HG02610 (cell line): ENCODE data around the gene ANKRD17.

Experiments used
- ATAC-seq: cut with Tn5 transposase; IDR thresholded peaks from one replicate; pipeline ENCODE4 v1.9.1; 2021; ENCODE audit warnings: mild to moderate bottlenecking, moderate library complexity; ENCODE audit not compliant: unreplicated experiment

ANKRD17 gene

DNA sequence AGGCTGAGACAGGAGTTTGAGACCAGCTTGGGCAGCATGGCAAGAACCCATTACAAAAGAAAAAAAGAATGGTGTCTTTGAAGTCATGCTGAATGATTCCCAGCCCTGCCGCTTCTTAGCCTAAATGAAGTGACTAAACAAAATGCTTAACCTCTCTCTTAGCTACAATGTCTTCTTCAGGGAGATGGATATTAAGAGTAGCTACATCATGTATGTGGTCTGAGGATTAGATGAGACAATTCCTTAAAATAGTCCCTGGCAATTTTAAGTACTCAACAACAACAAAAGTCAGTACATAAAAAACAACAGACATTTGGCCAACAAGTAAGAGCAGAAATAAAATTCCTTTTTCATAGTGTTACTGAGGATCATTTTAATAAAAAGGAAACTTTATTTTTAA is 124.8 kb downstream of the ANKRD17 start:
- no peak for ATAC-seq

DNA sequence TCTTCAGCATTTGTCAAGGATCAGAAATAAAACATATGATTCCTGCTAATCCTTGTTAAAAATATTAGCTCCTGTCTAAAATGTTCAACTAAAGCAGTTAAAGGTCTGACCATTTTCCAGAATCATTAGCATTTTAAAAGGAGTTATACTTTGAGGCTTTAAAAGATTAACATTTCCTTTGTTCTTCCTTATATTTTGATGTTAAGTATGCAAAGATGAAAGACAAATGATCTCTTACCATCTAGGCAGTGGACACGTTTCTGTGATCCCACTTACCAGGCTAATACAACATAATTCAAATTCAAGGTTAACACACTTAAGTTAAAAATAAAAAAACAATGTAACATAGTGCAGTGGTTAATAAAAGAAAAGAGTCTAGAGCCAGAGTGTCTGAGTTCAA is 127.3 kb downstream of the ANKRD17 start:
- no peak for ATAC-seq

DNA sequence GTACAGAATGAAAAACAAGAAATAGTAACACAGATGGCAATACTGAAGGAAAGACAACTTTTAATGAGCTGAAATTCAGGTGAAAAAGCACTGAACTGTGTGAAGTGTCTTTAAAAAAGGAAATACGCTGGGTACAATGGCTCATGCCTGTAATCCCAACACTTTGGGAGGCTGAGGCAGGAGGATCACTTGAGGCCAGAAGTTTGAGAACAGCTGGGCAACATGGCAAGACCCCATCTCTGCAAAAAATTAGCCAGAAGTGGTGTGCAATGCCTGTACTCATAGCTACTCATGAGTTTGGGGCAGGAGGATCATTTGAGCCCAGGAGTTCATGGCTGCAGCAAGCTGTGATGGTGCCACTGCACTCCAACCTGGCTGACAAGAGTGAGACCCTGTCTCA is 129.3 kb downstream of the ANKRD17 start:
- ATAC-seq, result no peak

DNA sequence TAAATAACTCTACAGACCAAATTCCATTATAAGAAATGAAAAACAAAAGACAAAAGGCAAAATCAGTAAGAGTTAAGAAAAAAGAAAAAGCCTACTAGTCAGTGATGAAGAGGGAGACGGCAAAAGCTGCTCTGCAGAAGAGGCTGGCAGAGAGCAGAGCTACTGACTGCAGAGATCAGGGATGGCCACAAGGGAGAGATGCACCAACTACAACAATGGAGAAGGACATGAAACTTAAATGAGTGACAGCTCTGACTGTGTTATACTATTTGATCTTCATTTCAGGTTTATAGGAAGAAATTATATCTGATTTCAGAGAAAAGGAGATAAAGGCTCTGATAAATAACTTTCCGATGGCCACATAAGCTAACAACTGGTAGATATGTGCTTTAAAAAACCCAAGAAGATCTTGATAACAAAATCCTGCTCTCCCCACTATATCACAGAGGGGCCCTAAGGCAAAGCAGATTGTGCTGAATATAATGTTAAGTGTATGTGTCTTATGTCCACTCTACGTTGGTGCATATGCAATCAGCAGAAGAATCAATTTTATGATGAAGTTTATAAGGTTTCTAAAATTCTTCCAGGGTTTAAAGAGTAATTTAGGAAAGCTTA is 130.7 kb downstream of the ANKRD17 start:
- ATAC-seq, result no peak

DNA sequence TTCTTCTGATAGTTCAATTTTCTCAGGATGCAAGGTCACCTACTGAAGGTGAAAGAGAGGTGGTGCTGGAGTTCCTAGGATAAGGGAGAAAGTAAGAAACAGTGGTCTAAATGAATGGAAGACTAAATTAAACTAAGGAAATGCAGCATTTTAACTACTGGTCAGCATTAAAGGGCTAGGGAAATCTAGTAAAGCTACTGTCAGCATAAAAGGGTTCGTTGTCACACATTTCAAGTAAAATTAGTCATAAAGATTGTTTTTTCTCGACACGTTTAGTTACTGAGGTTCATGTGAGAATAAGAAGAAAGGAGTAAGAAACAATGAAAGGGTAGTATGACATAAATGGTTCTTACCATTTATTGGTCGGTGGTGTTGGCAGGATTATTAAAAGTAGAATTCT is 149.1 kb downstream of the ANKRD17 start:
- ATAC-seq, result no peak

DNA sequence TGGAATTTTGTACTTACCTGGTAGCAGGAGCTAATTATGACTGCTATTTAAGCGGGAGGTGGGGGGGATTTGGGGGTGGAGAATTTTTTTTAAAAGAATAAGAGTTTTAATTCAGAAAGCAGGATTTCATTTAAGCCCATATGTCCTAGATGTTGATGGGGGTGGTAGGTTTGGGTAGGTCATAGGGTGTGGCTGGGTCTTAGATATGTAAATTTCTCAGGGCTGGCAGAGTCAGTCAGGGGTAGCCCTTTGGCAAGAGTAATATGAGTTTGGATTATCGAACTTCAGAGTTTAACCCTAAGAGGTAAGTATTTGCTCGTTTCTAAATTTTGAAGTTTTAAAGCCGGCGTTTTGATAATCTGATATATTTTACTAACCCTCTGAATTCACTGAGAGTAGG is 153.9 kb downstream of the ANKRD17 start:
- no peak for ATAC-seq

DNA sequence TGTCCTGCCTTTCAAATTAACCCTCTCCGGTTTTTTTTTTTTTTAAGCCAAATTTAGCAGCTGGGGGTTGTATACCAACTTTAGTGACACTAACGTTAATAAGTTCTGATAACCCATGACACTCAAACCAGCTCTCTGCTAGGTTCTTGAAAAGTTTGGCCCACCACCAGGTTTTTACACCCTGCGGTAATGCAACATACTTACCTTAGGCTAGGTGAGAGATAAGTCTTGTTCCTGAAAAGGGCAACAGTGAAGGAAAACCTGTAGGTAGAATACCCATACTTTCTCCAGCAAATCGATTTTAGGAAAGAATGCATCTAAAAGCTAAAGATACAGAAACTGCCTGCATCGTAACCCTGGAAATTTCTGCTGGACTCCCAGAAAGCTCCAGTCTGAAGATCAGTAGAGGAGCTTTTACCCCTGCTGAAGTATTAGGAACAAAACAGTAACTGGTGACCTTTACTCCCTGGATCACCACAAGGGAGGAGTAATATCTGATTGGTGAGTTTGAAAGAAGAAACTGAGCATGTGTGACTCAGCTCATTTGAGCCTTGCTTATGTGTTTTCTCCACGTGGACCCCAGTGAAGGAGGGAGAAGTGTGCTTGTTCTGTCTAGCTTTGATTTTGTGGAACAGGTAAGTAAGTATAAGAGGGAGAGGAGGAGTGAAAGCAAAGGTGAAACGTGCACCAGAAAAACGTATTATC is 154.6 kb downstream of the ANKRD17 start:
- ATAC-seq, result no peak

DNA sequence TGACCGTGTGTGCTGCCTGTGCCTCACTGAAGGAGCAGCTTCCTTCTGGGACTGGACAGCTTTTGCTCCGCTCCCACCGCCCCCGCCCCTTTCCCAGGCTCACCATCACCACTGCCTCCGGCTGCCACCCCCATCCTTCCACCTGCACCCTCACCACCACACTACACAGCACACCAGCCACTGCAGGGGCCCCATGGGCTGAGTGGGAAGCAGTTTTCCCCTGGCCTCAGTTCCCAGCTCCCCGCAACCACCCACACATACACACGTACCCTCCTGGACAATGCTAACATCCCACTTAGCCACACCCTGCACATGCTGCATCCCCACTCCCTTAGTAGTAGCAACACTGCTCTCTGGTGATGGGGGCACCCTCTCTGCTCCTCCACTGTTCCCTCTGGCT is 159.5 kb downstream of the ANKRD17 start:
- ATAC-seq, result no peak

DNA sequence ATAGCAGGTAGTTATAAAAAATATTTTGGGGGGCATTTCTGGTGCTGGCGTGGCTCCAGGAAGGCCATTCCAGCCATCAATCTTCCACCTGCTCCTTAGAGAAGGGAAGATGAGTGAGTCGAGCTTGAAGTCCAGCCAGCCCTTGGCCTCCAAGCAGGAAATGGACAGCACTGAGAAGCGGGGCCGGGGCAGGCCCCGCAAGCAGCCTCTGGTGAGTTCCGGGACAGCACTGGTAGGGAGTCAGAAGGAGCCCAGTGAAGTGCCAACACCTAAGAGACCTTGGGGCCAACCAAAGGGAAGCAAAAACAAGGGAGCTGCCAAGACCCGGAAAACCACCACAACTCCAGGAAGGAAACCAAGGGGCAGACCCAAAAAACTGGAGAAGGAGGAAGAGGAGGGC is 159.9 kb downstream of the ANKRD17 start:
- ATAC-seq, result no peak

DNA sequence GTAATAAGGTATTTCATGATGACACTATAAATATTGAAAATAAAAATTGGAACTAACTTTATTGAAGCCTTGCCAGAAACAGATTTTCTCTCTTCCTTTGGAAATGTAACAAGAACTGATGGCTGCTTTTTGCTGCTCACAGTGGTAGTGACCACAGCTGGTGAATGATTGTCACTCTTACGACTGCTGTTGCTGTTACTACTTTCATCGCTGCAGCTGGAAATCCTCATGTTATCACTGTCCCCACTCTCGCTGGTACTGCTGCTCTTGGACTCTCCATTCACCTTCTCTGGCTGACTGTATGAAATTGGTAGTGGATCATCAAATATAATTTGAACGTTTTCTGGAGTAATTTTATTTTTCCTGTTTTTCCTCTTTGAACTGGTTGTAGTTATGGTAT is 160.6 kb downstream of the ANKRD17 start:
- no peak for ATAC-seq

DNA sequence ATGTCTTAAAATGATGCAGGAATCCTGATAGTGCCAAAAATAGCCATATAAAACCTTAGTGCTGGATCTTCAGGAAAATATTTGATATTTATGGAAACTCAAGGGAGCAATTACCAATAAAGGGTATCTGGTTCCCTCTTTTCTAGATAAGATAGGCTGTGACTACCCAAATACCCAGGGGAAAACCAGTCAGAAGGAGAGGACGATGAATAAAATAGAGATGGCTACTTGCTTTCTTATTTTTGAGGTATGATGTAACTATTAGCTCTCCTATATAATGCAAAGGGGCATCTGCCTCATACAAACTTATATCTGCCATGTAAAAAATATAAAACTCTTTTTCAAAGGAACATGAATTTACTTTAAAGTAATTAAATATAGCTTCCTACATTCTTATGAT is 165.7 kb downstream of the ANKRD17 start:
- no peak for ATAC-seq

DNA sequence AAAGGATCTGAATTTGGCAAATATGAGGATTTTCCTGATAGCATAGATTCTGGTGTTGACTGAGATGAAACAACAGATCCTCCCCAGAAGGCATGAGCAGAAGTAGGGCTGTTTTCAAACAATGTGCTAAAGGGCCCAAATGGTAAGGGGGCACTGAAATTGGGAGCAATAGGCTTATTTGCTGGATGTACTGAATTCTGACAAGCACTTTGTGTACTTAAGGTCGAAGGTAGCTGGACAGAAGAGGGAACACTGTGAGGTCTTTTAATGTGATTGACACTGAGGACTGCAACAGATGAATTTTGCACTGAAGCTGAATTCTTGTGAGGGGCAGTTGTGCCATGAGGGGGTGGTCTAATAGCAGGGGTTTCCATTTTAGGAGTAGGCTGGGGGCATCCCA is 167.9 kb downstream of the ANKRD17 start:
- no peak for ATAC-seq

DNA sequence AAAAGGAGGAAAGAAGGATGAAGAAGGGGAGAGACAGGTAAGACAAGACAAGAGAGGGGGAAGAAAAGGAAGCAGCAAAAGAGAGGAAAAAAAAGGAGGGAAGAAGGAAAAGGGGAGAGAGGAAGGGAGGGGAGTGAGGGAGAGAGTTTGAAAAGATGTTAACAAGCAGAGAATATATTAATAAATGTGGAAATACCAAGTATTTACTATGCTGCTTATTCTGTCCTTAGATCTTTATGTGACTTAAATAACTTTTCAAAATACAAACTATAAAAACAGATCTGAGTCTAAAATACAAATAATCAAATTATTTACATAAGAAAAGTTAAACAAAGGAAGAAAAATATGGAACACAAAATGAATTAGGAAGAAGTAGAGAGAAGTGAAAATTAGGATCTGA is 170.7 kb downstream of the ANKRD17 start:
- no peak for ATAC-seq

DNA sequence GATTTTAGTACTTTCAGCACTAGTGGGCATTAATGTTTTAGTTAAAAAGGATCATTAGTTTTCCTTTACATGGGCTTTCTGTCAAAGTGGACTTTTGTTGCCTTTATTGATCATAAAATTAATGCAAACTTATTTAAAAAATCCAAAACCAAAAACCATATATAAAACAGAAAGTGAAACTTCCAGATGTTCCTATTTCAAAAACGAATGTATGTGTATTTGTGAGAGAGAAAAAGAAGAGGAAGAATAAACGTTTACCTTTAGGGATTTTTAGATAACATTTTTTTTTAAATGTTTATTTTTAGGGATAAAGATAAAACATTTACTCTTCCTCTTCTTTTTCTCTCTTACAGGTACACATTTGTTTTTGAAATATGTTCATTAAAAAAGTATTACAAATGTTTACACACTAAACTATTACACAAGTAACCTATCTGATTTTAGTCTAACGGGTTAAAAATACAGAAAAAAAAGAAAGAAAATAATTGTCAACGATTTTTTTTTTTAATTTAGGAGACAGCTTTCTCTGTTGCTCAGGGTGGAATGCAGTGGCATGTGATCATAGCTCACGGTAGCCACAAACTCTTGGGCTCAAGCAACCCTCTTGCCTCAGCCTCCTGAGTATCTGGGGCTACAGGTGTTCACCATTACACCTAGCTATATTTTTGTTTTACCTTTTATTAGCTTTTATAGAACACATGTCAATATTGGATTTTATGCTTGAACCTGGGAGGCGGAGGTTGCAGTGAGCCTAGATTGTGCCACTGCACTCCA is 172.3 kb downstream of the ANKRD17 start:
- ATAC-seq, result no peak

DNA sequence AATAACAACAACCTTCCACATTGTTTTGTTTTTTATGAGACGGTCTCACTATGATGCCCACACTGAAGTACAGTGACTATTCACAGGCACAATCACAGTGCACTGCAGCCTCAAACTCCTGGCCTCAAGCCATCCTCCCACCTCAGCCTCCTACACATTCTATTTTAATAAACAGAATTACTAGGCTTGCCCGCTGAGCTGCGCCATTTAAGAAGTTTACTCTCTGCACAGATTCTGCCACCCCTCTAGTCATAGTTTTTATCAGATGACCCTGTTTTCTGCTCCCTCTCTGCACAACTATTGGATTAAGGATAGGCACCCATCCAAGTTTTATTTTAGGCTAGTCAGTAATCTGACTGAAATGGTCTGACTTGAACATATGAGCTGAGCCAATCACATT is 177.8 kb downstream of the ANKRD17 start:
- no peak for ATAC-seq

DNA sequence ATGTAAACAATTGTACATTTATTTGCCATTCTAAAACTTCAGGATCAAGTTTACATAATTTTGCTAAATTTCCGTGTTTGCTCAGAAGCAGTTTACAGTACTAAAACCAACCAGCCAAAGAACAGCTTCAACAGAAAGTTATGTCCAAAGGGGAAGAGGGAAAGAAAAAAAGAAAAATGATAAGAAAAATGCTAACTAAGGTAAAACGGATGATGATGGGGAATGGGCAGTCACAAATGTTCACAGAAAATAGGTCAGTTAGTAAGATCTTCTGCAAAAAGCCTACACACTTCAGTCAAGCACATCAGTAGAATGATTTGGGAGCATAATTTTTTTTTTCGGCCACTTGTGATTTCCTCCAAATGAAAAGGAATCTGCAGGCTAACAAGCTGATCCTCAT is 182.8 kb downstream of the ANKRD17 start:
- ATAC-seq, result no peak

DNA sequence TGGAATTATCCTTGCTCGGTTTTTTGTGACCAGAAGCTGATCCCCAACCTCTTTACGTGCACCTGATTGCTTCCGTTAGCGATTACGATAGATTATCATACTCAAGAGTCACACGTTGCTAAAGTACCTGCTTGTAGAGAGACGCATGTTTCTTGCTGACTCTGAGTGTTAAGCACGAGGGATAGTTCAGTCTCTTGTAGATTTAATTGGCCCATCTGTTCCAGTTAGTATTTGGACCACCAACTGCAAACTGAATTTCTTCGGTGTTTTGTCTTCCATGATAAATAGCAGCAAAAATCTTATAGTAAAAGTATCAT is 188.6 kb downstream of the ANKRD17 start:
- ATAC-seq, result peak; percentile 13

DNA sequence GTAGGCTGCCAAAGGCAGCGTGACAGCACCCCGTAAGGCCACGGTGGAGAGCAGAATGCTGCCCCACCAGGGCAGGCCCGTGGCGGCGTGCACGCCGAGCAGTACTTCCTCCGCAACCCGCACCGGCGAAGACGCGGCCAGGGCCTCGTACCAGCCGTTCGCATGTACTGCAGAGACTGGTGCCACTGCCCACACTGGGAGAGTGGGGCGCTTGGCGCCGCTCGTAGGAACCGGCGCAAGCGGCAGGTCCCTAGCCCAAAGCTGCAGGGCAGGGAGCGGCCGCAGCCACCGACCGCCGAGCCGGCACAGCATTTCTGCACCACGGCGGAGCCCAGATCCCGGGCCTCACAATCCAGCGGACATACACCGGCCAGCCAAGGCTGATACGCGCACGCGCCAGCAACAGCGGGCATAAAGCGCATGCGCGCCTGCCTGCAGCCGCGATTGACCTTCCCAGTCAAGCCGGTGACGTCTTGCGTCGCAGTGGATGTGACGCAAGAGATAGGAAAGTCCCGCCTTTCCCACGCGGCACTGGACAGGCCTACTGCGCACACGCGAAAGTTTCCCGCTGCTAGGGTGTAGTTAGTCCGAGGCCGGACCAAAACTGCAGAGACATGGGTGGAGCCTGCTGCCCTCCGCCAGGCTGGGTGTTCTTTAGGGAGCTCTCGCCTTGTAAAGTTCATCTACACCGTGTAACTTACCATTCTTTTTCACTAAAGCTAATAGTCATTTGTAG is 189.1 kb downstream of the ANKRD17 start, which contains the start of gene COX18:
TSS of gene COX18 (minus strand) at position 379 of the 736 bp plus-strand sequence. CDS start at position 312, 67 bp downstream.
- ATAC-seq, result peak; percentile 81

DNA sequence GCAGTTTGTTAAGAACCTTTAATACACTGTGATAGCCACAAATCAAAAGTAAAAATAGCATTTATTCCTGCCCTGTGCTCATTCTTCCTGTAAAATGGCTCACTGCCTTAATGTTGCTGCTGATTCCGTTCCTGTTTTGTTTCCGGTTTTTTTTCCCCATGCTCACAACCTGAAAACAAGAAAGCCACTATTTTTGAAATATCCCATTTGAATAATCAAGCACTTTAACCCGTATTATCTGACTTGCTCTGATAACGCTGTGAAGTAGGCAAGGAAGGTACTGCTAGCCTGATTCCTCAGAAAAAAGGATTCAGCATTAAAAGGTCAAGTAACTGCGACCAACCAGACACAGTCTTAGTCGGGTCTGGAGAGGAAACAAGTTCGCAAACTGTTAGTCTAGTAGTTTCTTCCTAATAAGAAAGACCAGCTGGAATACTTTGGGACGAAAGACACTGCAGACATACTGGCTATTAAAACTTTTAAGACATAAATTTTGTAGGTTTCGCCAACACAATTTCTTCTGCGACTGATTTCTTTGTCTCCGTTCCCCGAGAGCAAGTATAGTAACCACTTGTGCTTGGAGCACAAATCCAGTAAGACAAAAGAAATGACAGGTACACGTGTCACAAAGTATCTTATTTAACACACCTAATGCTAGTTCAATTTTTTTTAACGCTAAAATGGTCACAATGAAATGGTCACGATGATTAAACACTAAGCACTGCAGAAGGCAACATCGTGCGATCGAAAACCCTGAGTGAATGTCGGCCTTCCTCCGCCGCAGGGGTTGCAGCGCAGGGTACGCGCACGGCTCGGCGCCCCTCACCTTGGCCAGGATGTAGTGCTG is 189.9 kb downstream of the ANKRD17 start:
- peak; percentile 1 for ATAC-seq

DNA sequence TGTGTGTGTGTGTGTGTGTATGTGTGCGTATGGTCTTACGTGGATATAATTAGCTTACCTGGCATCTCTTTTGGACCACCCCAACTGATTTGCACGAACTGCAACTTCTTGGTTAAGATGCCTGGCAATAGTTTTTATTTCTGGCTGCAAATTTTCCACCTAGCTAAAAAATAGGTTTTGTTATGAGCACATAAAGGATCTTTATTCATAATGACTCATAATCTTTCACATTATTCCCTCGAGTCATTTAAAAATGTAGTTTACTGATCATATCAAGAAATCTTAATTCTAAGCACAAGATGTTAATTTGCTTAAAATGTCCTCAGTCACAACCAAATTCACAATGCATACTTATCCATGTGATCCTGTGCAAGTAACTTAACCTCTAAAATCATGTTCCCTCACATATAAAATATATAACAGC is 190.6 kb downstream of the ANKRD17 start:
- ATAC-seq, result no peak

DNA sequence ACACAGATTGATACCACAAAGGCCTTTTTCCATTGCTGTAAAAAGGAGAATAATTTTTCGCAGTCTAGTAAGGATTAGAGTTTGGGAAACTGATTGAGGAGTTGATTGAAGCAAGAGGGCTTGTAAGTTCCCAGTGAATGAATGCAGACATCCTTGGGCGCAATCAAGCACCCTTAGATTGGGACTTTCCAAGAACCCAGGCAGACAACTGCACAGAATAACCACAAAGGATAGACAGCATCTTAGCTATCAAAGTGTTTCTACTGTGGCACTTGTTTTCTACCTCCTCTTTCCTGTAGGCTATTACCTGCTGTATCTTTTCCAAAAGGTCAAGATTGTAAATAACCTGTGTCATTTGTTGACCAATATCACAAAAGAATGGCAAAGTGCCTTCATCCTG is 191.7 kb downstream of the ANKRD17 start:
- ATAC-seq, result no peak
